SHP77 (cell line): ENCODE measurements around the gene BNIP1.
"Not testable (repeated sequence)": the region's sequence is repeated elsewhere in the genome, so short reads cannot be mapped to it uniquely, and the experiment has no call there.

ENCODE experiments used
- DNase-seq, 2 experiments: peaks; one replicate each; lab custom pipeline; 2025; lab: John Stamatoyannopoulos, UW

Gene BNIP1

GRCh38 chr5:173144200-173145176 lies at the start of gene BNIP1:
TSS of gene BNIP1 (plus strand) at chr5:173144531. CDS start at chr5:173144546, 15 bp downstream.
- peak; percentile 91 to 96 for DNase-seq

GRCh38 chr5:173098787-173099186 lies 45.5 kb upstream of the BNIP1 start:
- DNase-seq: no peak

- DNase-seq: no peak
Measured at GRCh38 chr5:173099461-173099860, 44.9 kb upstream of the BNIP1 start.

GRCh38 chr5:173101245-173101644 lies 43.1 kb upstream of the BNIP1 start:
- no peak for DNase-seq

- no peak for DNase-seq
Measured at GRCh38 chr5:173103411-173103810, 40.9 kb upstream of the BNIP1 start.

- no peak for DNase-seq
Measured at GRCh38 chr5:173108914-173109313, 35.4 kb upstream of the BNIP1 start.

- no peak for DNase-seq
Measured at GRCh38 chr5:173114536-173114935, 29.8 kb upstream of the BNIP1 start.

- no peak for DNase-seq
Measured at GRCh38 chr5:173119719-173120118, 24.6 kb upstream of the BNIP1 start.

- no peak for DNase-seq
Measured at GRCh38 chr5:173123416-173123815, 20.9 kb upstream of the BNIP1 start.

- not testable (repeated sequence) for DNase-seq
Measured at GRCh38 chr5:173132166-173132565, 12.2 kb upstream of the BNIP1 start.

GRCh38 chr5:173138707-173139106 lies 5.6 kb upstream of the BNIP1 start:
- DNase-seq: no peak

GRCh38 chr5:173139631-173140030 lies 4.7 kb upstream of the BNIP1 start:
- no peak for DNase-seq

GRCh38 chr5:173140769-173141168 lies 3.6 kb upstream of the BNIP1 start:
- DNase-seq: no peak

GRCh38 chr5:173143567-173143966 lies 764 bp upstream of the BNIP1 start:
- no peak for DNase-seq

GRCh38 chr5:173148354-173148753 lies 4.0 kb downstream of the BNIP1 start:
- no peak for DNase-seq

- no peak for DNase-seq
Measured at GRCh38 chr5:173152547-173152946, 8.2 kb downstream of the BNIP1 start.

GRCh38 chr5:173153842-173154241 lies 9.5 kb downstream of the BNIP1 start:
- no peak for DNase-seq

- DNase-seq: not testable (repeated sequence)
Measured at GRCh38 chr5:173154619-173155018, 10.3 kb downstream of the BNIP1 start.

GRCh38 chr5:173155912-173156311 lies 11.6 kb downstream of the BNIP1 start:
- no peak for DNase-seq

GRCh38 chr5:173158366-173158765 lies 14.0 kb downstream of the BNIP1 start:
- no peak for DNase-seq

GRCh38 chr5:173159256-173159655 lies 14.9 kb downstream of the BNIP1 start:
- DNase-seq: no peak

GRCh38 chr5:173161148-173161547 lies 16.8 kb downstream of the BNIP1 start:
- no peak for DNase-seq

GRCh38 chr5:173163219-173163618 lies 18.9 kb downstream of the BNIP1 start:
- DNase-seq: no peak
